HL-60 (cell line): ENCODE results near the gene KCNQ1OT1.

Experiments used
- DNase-seq, 2 experiments: peaks; one replicate each; pipeline ENCODE4 v3.0.0-alpha.2; 2010 to 2020; ENCODE audit warnings: low read depth in 1 of 2, low spot score in 1 of 2
- H3K27ac ChIP-seq: fragments of 250-450 bp; sonication (Bioruptor Pico); replicated peaks from 2 replicates; pipeline ENCODE4 v1.5.1; 2020; ENCODE audit warnings: mild to moderate bottlenecking, moderate library complexity
- H3K27me3 ChIP-seq: fragments of 250-450 bp; sonication (Bioruptor Pico); 2 replicates; pipeline ENCODE4 v1.5.1; 2021; ENCODE audit warnings: mild to moderate bottlenecking, moderate library complexity; ENCODE audit not compliant: insufficient read depth, poor library complexity, severe bottlenecking
- H3K4me3 ChIP-seq: replicated peaks from 2 replicates; pipeline ENCODE4 v1.5.1; 2011; ENCODE audit warnings: mild to moderate bottlenecking, control low read depth, low read length; ENCODE audit not compliant: insufficient read depth
- GABPA ChIP-seq: IDR thresholded peaks from 2 replicates; pipeline ENCODE4 v1.6.1; 2012; ENCODE audit warnings: low read depth
- POLR2AphosphoS5 ChIP-seq: IDR thresholded peaks from 2 replicates; pipeline ENCODE4 v1.6.1; 2012; ENCODE audit warnings: low read depth
- SPI1 ChIP-seq: IDR thresholded peaks from 2 replicates; pipeline ENCODE4 v1.6.1; 2012; ENCODE audit warnings: low read depth, mild to moderate bottlenecking, borderline replicate concordance
- TF ChIP-seq, protein P1 (sequence below): IDR thresholded peaks from 2 replicates; pipeline ENCODE4 v1.6.1; 2012; ENCODE audit warnings: low read depth; ENCODE audit not compliant: insufficient replicate concordance
- TF ChIP-seq, protein P2 (sequence below): IDR thresholded peaks from one replicate; pipeline ENCODE4 v1.5.1; 2011; ENCODE audit warnings: low read length, control low read depth, inconsistent platforms; ENCODE audit not compliant: insufficient read depth

Gene KCNQ1OT1

DNA sequence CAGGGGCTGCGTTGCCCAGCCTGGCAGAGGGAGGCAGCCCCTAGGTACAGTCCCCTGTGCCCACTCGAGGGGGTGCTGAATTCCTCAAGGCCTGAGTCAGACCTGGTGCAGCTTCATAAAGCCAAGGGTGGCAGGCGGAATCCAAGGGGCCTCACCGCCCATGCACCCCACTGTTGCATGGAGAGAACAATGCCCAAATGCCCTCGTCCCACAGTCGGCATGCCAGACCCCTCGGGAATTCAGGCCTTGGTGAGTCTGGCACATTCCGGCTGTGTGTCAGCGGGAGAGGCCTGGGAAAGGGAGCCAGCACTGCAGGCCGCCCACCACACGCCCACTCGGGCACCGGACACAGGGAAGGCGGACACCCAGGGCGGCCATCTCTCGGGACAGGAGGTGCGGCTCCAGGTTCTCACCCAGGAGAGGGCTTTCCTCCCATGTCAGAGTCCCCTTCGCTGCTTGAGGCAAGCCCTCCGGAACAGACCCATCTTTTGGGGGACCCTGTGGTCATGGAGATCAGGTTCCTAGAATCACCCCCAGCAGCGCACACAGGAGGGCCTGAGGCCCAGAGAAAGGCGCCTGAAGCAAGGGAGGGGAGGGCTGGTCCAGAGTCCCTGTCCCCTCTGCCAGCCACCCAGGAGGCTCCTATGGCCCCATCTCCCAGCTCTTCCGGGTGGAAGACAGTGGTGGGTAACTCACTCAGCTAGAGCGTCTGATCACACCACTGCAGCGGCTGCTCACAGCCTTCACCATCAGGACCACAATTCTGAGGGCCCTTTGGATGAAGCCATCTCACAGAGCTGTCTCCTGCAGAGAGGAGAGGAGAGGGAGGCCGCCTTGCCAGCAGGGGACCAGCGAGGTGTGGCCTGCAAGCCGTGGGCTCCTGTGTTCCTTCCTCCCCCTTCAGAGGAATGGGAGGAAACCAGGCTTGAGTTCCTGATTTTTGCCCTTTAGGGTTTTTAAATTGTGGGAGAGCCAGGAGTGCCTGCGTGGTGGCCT, 31.6 kb upstream of the KCNQ1OT1 start:
- H3K27ac ChIP-seq, result no peak overlapping the region
- DNase-seq, result no peak
- TF ChIP-seq POLR2AphosphoS5 (no peak), SPI1 (no peak), GABPA (no peak)
- no peak overlapping the region for H3K4me3 ChIP-seq
- no peaks in the 10 kb centered on the region for H3K27me3 ChIP-seq

DNA sequence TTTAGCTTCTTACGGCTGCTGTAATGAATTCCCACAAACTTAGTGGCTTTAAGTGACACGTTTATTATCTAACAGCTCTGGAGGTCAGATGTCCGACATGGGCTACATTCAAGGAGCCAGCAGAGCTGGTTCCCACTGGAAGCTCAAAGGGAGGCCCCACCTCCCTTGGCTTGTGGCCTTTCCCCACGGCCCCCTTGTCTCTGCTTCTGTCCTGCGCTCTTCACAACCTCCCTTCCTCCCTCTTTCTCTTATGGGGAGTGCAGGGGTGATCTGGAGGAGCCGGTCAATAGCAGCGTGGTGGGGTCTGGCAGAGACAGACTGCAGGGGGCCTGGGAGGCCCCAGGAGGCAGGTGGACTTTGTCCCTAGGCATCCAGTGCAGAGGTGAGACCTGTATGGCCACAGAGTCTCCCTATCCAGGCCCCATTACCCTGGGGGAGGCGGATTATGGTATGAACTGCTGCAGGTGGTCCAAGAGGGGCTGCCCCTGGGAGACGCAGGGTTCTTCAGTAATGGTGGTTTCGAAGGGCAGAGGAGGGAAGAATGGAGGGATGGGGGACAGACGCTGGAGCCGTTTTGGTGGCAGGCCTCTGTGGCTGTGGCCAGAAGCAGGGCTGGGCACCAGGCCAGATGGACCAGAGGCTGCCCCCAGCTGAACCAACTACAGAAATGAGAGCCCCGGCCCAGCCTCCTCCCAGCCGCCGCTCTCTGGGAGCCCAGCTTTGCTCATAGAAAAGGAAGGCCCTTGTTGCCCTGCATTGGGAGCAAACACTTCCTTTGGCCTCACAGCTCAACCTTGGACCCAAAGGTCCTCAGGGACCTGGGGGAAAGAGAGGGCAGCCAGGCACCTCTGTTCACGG, 30.7 kb upstream of the KCNQ1OT1 start:
- TF ChIP-seq POLR2AphosphoS5, result no peak
- TF ChIP-seq GABPA, result no peak
- TF ChIP-seq, protein P1, sequence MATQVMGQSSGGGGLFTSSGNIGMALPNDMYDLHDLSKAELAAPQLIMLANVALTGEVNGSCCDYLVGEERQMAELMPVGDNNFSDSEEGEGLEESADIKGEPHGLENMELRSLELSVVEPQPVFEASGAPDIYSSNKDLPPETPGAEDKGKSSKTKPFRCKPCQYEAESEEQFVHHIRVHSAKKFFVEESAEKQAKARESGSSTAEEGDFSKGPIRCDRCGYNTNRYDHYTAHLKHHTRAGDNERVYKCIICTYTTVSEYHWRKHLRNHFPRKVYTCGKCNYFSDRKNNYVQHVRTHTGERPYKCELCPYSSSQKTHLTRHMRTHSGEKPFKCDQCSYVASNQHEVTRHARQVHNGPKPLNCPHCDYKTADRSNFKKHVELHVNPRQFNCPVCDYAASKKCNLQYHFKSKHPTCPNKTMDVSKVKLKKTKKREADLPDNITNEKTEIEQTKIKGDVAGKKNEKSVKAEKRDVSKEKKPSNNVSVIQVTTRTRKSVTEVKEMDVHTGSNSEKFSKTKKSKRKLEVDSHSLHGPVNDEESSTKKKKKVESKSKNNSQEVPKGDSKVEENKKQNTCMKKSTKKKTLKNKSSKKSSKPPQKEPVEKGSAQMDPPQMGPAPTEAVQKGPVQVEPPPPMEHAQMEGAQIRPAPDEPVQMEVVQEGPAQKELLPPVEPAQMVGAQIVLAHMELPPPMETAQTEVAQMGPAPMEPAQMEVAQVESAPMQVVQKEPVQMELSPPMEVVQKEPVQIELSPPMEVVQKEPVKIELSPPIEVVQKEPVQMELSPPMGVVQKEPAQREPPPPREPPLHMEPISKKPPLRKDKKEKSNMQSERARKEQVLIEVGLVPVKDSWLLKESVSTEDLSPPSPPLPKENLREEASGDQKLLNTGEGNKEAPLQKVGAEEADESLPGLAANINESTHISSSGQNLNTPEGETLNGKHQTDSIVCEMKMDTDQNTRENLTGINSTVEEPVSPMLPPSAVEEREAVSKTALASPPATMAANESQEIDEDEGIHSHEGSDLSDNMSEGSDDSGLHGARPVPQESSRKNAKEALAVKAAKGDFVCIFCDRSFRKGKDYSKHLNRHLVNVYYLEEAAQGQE, result no peak
- TF ChIP-seq, protein P2, sequence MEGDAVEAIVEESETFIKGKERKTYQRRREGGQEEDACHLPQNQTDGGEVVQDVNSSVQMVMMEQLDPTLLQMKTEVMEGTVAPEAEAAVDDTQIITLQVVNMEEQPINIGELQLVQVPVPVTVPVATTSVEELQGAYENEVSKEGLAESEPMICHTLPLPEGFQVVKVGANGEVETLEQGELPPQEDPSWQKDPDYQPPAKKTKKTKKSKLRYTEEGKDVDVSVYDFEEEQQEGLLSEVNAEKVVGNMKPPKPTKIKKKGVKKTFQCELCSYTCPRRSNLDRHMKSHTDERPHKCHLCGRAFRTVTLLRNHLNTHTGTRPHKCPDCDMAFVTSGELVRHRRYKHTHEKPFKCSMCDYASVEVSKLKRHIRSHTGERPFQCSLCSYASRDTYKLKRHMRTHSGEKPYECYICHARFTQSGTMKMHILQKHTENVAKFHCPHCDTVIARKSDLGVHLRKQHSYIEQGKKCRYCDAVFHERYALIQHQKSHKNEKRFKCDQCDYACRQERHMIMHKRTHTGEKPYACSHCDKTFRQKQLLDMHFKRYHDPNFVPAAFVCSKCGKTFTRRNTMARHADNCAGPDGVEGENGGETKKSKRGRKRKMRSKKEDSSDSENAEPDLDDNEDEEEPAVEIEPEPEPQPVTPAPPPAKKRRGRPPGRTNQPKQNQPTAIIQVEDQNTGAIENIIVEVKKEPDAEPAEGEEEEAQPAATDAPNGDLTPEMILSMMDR, result no peak
- no peak for TF ChIP-seq SPI1
- Histone ChIP-seq H3K27ac (no peak overlapping the region), H3K4me3 (no peak overlapping the region), H3K27me3 (no peaks in the 10 kb centered on the region)
- DNase-seq, result no peak

DNA sequence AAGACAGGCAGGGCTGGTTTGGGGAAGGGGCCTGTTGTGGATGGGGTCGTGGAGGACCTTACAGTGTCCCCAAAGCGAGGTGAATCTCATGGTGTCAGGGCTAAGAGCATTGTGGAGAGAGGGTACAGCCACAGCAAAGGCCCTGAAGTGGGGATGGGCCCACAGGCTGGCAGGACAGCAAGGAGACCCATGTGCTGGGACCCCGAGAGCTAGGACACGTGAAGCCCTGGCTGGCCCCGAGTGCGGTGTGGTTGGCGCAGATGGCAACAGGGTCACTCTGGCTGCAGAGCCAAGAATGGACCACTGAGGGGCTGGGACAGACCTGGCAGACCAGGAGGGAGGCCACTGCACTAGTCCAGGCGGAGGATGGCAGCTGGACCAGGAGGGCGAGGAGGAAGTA, 30.0 kb upstream of the KCNQ1OT1 start:
- Histone ChIP-seq H3K27ac (no peak overlapping the region), H3K4me3 (no peak overlapping the region), H3K27me3 (no peaks in the 10 kb centered on the region)
- no peak for DNase-seq
- TF ChIP-seq SPI1 (no peak), POLR2AphosphoS5 (no peak), GABPA (no peak)
- TF ChIP-seq, protein P1, result no peak
- TF ChIP-seq, protein P2, result no peak
